K562 (cell line): Measurements from ENCODE around the gene C20orf96. TPM values are rescaled to one million over a fixed set of nuclear protein-coding genes. Genes with fewer than 3 reads are reported as not detected.

Experiments used
- BRD9 ChIP-seq: fragments of 450-650 bp; IDR thresholded peaks from 2 replicates; pipeline ENCODE4 v1.6.1; 2018; ENCODE audit warnings: low read depth; ENCODE audit not compliant: partially characterized antibody
- BRF1 ChIP-seq: IDR thresholded peaks from 3 replicates; pipeline ENCODE4 v1.6.1; 2011; ENCODE audit warnings: borderline replicate concordance, mild to moderate bottlenecking; ENCODE audit not compliant: insufficient read length; ENCODE audit errors: extremely low read depth
- CBFA2T2 ChIP-seq: fragments of 450-650 bp; conservative IDR thresholded peaks from 2 replicates; pipeline ENCODE4 v1.6.1; 2017; ENCODE audit warnings: mild to moderate bottlenecking
- DEAF1 ChIP-seq: fragments of 450-650 bp; formaldehyde crosslinking; IDR thresholded peaks from 2 replicates; pipeline ENCODE4 v1.4.0; 2020; ENCODE audit warnings: mild to moderate bottlenecking, moderate library complexity
- FOXM1 ChIP-seq, 2 experiments: fragments of 450-650 bp in 1 of 2; sonication (generic) in 1 of 2; formaldehyde crosslinking in 1 of 2; IDR thresholded peaks; 2 replicates each; pipeline versions ENCODE4 v1.6.1 to v1.9.0; 2017 to 2022; ENCODE audit warnings: low read depth in 2 of 2, mild to moderate bottlenecking in 2 of 2, missing genetic modification reagents in 1 of 2, moderate library complexity in 1 of 2
- GTF3C2 ChIP-seq: IDR thresholded peaks from 3 replicates; pipeline ENCODE4 v1.6.1; 2011; ENCODE audit warnings: borderline replicate concordance, mild to moderate bottlenecking, moderate library complexity; ENCODE audit not compliant: insufficient read length; ENCODE audit errors: extremely low read depth
- HMGXB4 ChIP-seq: sonication (generic); formaldehyde crosslinking; IDR thresholded peaks from 2 replicates; pipeline ENCODE4 v1.8.1; 2023; ENCODE audit warnings: mild to moderate bottlenecking, missing genetic modification reagents
- IRF1 ChIP-seq: sonication (generic); formaldehyde crosslinking; IDR thresholded peaks from 2 replicates; pipeline ENCODE4 v1.8.0; 2022; ENCODE audit warnings: missing genetic modification reagents, mild to moderate bottlenecking, borderline replicate concordance
- NFE2L1 ChIP-seq: fragments of 450-650 bp; IDR thresholded peaks from 2 replicates; pipeline ENCODE4 v1.6.1; 2016; ENCODE audit warnings: missing genetic modification characterization, low read depth, mild to moderate bottlenecking, missing compliant biosample characterization, moderate library complexity, borderline replicate concordance
- SMAD3 ChIP-seq: fragments of 450-650 bp; formaldehyde crosslinking; conservative IDR thresholded peaks from 2 replicates; pipeline ENCODE4 v1.4.0; 2020; ENCODE audit warnings: mild to moderate bottlenecking
- SOX6 ChIP-seq: fragments of 450-650 bp; IDR thresholded peaks from 2 replicates; pipeline ENCODE4 v1.6.1; 2014; ENCODE audit warnings: mild to moderate bottlenecking
- ZBTB34 ChIP-seq: fragments of 250-450 bp; sonication (Bioruptor Pico); IDR thresholded peaks from 2 replicates; pipeline ENCODE4 v1.8.0; 2021; ENCODE audit warnings: mild to moderate bottlenecking, moderate library complexity
- ZNF277 ChIP-seq: fragments of 250-450 bp; sonication (Bioruptor Pico); IDR thresholded peaks from 2 replicates; pipeline ENCODE4 v1.8.0; 2022; ENCODE audit warnings: inconsistent platforms, mild to moderate bottlenecking, moderate library complexity, borderline replicate concordance
- ZNF311 ChIP-seq: fragments of 250-450 bp; sonication (Bioruptor Pico); IDR thresholded peaks from 2 replicates; pipeline ENCODE4 v1.4.0; 2020; ENCODE audit warnings: mild to moderate bottlenecking, moderate library complexity
- ZSCAN29 ChIP-seq: fragments of 450-650 bp; IDR thresholded peaks from 2 replicates; pipeline ENCODE4 v1.6.1; 2017
- polyA plus RNA-seq, 8 experiments: library from polyadenylated mRNA; depleted of rRNA in 4 of 8; stranded (reverse) in 5 of 8; unstranded in 3 of 8; fragments of >200 nt; fragmentation: Nextera tagmentation in 2 of 8; fragmentation: Illumina TruSeq in 1 of 8; extraction: Ambion mirVana in 2 of 8; extraction: Trizol in 1 of 8; gene quantifications; 2 replicates each; pipeline versions ENCODE4 v1.2.1 to v1.2.3, GENCODE V29; 2011 to 2014; ENCODE audit warnings: inconsistent platforms in 1 of 8, missing spikeins in 1 of 8
- total RNA-seq, 7 experiments: library from RNA; depleted of rRNA in 6 of 7; stranded (reverse); fragments of >200 nt in 6 of 7; fragmentation: Illumina TruSeq in 2 of 7; extraction: Trizol in 2 of 7; gene quantifications; 2 replicates each; pipeline versions ENCODE4 v1.2.1 to v1.2.3, GENCODE V29; 2011 to 2021; ENCODE audit warnings: low replicate concordance in 1 of 7

C20orf96 gene
- total and polyA plus RNA-seq, 9 of the 15 experiments (the other 6 are each of a cell fraction or from before 2014, with no cell fraction given): 1.7 to 11.7 (median 4.2) TPM

GRCh38 chr20:290084-290831, at the start of gene C20orf96 (continued):
- TF ChIP-seq NFE2L1 (tag) (no peak), CBFA2T2 (no peak), ZSCAN29 (no peak), ZNF311 (CRISPR knock-in tag) (no peak), BRD9 (no peak), HMGXB4 (CRISPR knock-in tag) (no peak), GTF3C2 (no peak), FOXM1 (IDR thresholded peaks at IDR 0.05; ENCODE audit: low read depth) (no peak), FOXM1 (CRISPR knock-in tag; IDR thresholded peaks at IDR 0.05; ENCODE audit: low read depth) (no peak), SOX6 (no peak), ZBTB34 (no peak), BRF1 (no peak), DEAF1 (CRISPR knock-in tag) (no peak), ZNF277 (CRISPR knock-in tag) (no peak), SMAD3 (CRISPR knock-in tag) (no peak), IRF1 (CRISPR knock-in tag) (no peak)
